ENCODE measurements around the gene WNT5A.

- TF ChIP-seq CTCF (IDR thresholded peaks at IDR 0.05; ENCODE audit: low read depth, low read length, poor library complexity, severe bottlenecking) (no peak), EZH2phosphoT487 (IDR thresholded peaks at IDR 0.05; ENCODE audit: borderline replicate concordance, low read length) (no peak)
Observed at GRCh38 chr3:55435491-55435890, 51.6 kb downstream of the WNT5A start.
